ENCODE data around the gene CASP3.
A peak's percentile ranks its signal among the peaks of the same experiment; 100 is the strongest.
"Not testable (repeated sequence)": the region's sequence is repeated elsewhere in the genome, so short reads cannot be mapped to it uniquely, and the experiment has no call there.

Gene CASP3

DNA sequence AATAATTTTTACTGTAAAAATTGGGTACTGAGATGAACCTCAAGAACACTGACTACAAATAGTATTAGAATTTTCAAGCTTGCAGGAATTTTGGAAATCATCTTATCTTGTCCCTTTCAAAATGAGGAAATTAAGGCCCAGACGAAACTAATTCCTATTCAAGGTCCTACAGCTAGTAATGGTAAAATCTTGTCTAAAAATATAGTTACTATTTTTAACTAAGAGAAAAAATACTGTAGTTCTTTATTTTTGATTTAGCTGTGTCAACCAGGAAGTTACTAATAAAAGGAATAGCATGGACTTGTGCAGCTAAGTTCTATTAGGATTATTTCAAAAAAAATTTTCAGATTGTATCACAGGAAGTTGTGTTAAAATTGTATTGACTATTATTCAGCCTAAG is 13.0 kb upstream of the CASP3 start:
- no peak for DNase-seq

DNA sequence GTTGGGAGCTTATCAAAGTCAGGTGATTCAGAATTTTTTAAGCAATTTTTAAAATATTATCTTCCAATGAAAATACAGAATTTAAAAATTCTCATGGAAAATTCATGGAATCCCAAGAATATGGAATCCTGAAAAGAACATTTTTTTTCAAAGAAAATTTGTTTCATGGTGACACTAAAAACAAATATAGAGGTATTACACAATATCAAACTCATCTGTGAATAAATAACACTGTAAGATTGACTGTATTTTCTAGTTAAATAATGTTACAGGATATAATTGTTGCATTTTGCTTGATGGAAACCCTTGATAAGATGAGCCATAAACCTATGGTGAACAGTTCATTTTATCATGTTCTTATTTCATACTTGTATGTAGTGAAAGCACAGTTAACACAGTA is 11.7 kb upstream of the CASP3 start:
- DNase-seq, result no peak

DNA sequence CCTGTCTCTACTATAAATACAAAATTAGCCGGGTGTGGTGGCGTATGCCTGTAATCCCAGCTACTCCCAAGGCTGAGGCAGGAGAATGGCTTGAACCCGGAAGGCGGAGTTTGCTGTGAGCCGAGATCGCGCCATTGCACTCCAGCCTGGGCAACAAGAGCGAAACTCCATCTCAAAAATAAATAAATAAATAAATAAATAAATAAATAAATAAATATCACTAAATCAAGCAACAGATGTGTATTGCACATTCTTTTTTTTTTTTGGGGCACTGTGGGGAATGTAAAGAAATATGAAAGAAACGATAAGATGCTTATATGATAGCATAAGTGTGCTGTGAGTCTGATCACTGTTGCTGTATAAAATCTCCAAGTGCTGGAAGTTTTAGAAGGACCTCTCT is 8.6 kb upstream of the CASP3 start:
- DNase-seq, result not testable (repeated sequence)

- no peak for DNase-seq
Measured at GRCh38 chr4:184657144-184657543, 7.9 kb upstream of the CASP3 start.

DNA sequence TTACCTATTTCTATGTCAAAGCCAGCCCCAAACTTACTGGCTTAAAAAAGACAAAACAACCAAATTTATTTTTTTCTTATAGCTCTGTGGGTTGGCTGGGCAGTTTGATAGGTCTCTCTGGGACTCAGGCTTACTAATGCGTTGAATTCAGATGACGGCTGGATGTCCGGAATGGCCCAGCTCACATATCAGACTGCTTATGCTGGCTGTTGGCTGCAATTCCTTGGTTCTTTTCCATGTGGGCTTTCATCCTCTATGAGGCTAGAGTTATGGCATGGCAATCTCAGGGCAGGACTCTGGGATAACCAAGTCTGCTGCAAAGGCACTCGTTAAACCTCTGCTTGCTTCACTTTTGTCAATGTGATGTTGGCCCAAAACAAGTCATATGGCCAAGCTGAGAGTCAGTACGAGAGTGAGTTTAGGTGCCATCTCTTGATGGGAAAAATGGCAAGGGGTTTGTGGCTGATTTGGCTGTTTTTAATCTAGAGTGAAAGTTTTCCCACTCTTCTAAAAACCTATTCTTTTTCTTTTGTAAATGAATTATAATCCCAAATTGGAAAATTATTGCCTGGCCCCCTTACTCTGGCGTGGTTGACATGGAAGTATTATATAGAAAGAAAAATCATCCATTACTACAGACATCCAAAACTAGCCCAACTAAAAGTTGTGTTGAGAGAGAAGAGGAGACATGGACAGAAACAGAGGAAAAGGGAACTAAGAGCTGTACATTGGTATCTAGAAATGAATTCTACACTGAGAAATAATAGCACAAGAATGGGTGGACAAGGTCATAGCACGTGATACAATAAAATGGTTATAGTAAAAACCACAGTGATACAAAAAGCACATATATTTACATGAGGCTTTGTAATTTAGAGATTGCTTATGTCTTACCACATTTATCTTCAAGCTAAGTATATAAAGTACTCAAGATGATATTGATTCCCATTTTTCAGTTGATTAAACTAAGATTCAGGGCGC is 6.9 kb upstream of the CASP3 start:
- no peak for DNase-seq

DNA sequence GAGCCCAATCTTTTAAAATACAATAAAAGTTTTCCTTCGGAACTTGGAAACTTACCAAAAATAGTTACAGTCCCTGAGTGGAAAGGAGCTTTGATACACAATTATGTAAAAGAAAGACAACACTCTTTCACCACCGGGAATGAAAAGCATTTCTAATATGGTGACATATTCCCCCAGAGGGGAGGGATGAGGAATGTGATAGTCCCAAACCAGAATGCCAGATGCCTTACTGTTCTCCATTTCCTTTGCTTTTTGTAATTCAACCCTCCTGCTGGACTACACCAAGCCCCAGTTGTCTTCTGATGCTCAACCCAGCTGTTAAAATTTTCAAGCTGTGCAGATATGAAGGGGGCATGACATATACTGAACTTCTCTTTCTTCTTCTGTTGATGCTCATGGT is 4.4 kb upstream of the CASP3 start:
- no peak for DNase-seq

- not testable (repeated sequence) for DNase-seq
Measured at GRCh38 chr4:184652681-184653080, 3.4 kb upstream of the CASP3 start.

- DNase-seq, result no peak
Measured at GRCh38 chr4:184651899-184652298, 2.7 kb upstream of the CASP3 start.

DNA sequence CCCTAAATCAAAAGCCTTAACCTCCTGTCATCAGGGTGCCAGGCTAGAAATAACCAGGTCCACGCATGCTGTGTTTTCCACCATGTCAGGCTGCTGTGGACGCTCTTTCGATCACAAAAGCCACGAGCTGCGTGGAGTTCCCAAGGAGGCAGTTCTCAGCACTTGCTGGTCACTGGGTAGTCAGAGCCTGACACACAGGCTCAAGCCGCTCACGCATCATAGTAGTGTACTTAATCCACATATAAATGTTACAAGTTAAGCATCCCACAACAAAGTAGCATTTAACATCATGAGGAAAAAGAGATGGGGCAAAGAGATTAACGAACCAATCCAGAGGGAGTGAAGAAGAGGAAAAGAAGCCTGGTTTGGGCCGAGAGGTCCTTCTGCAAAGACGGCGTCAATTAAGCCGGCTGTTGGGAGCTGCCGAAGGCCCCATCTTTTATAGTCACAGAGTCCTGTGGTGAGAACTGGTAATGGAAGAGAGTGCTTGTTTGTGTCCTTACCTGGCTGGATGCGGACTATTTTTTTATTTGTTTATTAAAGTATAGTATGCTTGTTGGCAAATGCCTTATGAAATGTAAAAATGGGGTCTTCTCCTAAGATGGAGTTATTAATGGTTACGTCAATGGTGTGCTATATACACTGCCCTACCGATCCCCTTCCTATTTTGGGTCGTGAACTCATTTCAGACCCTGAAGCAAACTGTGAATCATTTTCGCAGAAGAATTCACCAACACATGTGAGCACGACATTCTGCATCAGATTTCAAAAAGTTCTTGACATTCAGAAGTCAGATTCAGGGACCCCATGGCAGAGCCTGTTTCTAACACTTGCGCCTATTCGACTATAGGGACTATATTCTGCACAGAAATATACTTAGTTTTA is 966 bp upstream of the CASP3 start:
- DNase-seq, result peak; percentile 8

DNA sequence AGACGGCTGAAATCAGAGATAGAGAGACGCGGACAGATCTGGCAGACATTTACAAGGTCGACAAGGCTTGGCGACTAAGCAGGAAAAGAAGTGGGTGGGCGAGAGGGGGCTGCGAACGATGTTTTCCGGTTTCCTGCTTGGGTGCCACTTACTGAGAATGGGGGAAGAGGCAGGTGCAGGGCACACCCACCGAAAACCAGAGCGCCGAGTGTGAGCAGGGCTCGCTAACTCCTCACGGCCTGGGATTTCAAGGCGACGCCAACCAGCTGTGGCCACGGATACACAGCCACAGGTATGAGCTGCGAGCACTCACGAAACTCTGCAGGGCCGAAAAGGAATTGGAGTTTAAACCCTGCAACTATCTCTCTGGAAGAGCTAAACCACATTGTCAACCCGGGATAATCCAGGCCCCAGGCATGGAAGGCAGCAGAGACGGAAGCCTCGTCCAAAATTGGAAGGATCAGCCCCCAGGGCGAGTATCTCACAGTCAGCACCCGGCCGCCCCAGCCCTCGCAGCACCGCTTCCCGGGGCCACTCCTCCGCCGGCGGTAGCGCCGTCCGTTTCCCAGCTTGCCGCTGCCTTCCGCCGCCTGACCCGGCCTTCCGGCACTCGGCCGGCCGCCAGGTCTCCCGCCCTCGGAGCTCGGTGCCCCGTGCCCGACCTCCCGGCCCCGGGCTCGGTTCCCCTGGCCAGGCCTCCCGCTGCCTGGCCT is 778 bp downstream of the CASP3 start:
- no peak for DNase-seq

DNA sequence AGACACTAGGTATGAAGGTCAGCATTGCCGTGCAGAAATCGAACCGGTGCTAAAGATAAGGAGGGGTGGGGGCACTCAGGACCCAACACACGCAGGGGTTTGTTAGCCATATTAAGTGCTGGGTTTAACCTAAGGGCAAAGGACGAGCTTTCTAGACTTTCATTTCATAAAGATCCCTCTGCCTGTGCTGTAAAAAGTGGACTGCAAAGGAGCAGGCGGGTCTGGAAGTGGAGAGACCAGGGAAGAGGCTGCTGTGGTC is 1.3 kb downstream of the CASP3 start:
- DNase-seq, result no peak

GRCh38 chr4:184647266-184648053 is 1.8 kb downstream of the CASP3 start:
- DNase-seq, result no peak

DNA sequence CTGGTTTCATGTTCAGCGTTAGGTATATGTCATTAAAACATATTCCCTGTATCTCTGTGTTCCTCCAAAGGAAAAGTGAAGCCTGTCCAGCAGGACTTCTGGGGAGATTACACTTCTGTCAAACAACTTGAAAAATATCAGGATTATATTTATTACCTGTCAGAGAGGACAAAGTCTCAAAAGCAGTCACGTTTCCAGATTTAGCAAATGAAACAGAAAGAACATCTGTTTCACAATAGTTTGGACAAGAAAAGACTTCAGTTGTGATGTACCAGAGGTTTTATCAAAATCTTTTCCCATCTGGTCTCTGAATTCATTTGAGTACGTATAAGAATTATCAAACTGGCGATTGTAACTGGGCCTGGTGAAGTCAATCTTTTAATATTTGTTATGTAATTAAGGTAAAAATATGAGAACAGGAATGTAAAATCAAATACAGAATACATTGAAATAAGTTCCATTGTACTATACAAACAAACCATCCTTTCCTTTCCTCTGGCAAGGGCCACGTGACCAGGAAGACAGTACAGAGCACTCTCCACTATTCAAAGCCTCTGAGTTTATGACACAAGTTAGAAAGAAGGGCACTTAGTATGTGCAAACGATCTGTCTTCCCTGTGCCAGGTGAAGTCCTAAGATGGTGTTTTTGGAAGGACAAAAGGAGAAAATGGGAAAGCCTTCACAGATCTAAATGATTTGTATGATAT is 3.2 kb downstream of the CASP3 start:
- no peak for DNase-seq

GRCh38 chr4:184644553-184645307 is 4.5 kb downstream of the CASP3 start:
- no peak for DNase-seq

- DNase-seq, result no peak
Measured at GRCh38 chr4:184643731-184644130, 5.5 kb downstream of the CASP3 start.

- no peak for DNase-seq
Measured at GRCh38 chr4:184641451-184641850, 7.8 kb downstream of the CASP3 start.

DNA sequence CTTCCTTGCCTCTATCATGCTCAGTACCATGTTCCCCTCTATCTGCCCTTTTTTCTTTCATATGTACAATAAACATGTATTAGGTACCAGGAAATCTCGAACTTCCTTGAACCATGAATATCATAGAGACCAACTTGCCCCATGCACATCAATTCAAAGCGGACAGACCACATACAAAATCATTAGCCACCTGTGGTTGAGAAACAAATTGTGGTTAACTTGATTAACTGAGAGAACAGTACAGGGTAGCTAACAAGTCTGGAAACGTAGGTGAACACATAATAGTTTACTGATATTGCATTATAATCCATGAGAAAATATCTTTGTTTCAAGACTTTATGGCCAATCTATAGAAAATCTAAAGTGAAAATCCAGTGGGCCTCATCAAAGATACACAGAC is 8.2 kb downstream of the CASP3 start:
- no peak for DNase-seq

DNA sequence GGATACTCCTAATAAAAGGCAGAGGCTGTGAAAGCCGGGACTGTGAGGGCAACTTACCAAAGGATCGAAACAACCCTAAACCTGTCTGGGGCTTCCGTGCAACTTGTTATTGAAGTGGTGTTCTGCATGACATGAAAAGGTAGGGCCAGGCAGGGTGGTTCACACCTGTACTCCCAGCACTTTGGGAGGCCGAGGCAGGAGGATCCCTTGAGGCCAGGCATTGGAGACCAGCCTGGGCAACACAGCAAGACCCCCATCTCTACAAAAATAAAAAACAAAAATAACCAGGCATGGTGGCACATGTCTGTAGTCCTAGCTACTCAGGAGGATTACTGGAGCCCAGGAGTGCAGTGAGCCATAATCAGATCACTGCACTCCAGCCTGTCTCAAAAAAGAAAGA is 12.3 kb downstream of the CASP3 start:
- no peak for DNase-seq

GRCh38 chr4:184636144-184636543 is 13.1 kb downstream of the CASP3 start:
- DNase-seq, result no peak

DNA sequence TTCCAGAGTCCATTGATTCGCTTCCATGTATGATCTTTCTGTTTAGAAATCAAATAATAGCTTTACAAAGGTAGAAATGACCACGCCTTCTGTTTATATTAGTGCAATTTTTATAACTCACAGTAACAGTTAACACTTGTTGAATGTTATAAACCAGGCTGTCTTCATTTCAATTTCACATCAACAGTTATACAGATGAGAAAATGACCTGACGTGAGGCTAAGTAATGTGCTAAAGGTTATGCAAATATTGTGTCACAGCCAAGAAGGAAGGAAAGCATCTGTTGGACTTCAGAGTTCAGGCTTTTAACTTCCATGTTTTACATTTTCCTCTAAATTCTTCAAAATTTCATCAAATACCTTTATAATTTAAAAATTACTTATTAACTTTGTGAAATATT is 13.9 kb downstream of the CASP3 start:
- DNase-seq, result no peak

GRCh38 chr4:184632842-184633241 is 16.4 kb downstream of the CASP3 start:
- no peak for DNase-seq
